H1 (cell line): ENCODE data around the gene MATR3. TPM values are rescaled to one million over a fixed set of nuclear protein-coding genes. Genes with fewer than 3 reads are reported as not detected.

Experiments used
- CTCF ChIA-PET: fragments of 300-600 bp; sonication (Branson Sonifier 250); formaldehyde crosslinking; loops from one replicate; lab custom pipeline; 2021; ENCODE audit not compliant: partially characterized antibody; lab: Charles Lee
- POLR2A ChIA-PET: fragments of 300-600 bp; sonication (Branson Sonifier 250); formaldehyde crosslinking; loops from one replicate; lab custom pipeline; 2021; ENCODE audit warnings: inconsistent platforms; ENCODE audit not compliant: partially characterized antibody; lab: Charles Lee
- DNase-seq, 2 experiments: peaks; one replicate each; pipeline versions ENCODE4 v3.0.0 to v3.0.0-alpha.2; 2010 to 2022; ENCODE audit warnings: low spot score in 2 of 2, low read depth in 1 of 2, mixed read lengths in 1 of 2
- FAIRE-seq: peaks from 2 replicates; lab custom pipeline; 2011; peaks lifted over from hg19 to GRCh38; lab: Jason Lieb, UNC
- H2AFZ ChIP-seq: 2 replicates; pipeline ENCODE4 v1.8.1; 2012; ENCODE audit warnings: low read length, inconsistent platforms
- H2AK5ac ChIP-seq: 2 replicates; pipeline ENCODE4 v1.6.1; 2013; ENCODE audit warnings: low read depth, low read length
- H2BK120ac ChIP-seq: replicated peaks from 2 replicates; pipeline ENCODE3; 2013; ENCODE audit warnings: low read depth, low read length, inconsistent platforms
- H2BK12ac ChIP-seq: 2 replicates; pipeline ENCODE4 v1.6.1; 2013; ENCODE audit warnings: low read depth, low read length
- H2BK15ac ChIP-seq: 2 replicates; pipeline ENCODE4 v1.6.1; 2013; ENCODE audit warnings: low read length
- H2BK20ac ChIP-seq: 2 replicates; pipeline ENCODE4 v1.6.1; 2013; ENCODE audit warnings: low read length
- H2BK5ac ChIP-seq: 2 replicates; pipeline ENCODE4 v1.6.1; 2013; ENCODE audit warnings: low read depth, low read length
- H3K14ac ChIP-seq: 2 replicates; pipeline ENCODE4 v1.6.1; 2013; ENCODE audit warnings: inconsistent platforms; ENCODE audit not compliant: insufficient read length
- H3K18ac ChIP-seq: 2 replicates; pipeline ENCODE4 v1.6.1; 2013; ENCODE audit warnings: low read length; ENCODE audit errors: extremely low read depth
- H3K23ac ChIP-seq: 2 replicates; pipeline ENCODE4 v1.6.1; 2013; ENCODE audit warnings: inconsistent platforms; ENCODE audit not compliant: insufficient read length
- H3K23me2 ChIP-seq: 2 replicates; pipeline ENCODE4 v1.6.1; 2013; ENCODE audit warnings: low read depth, low read length
- H3K27ac ChIP-seq: 2 replicates; pipeline ENCODE4 v1.6.1; 2011; ENCODE audit warnings: low read depth, low read length, inconsistent platforms
- H3K27me3 ChIP-seq, 4 experiments: replicated peaks in 1 of 4; 1 replicate in 1 of 4; 2 replicates in 3 of 4; pipeline versions ENCODE4 v1.6.1 to v1.8.1; 2011 to 2013; ENCODE audit warnings: low read length in 3 of 4, mild to moderate bottlenecking in 3 of 4, inconsistent platforms in 2 of 4, mixed read lengths in 2 of 4, moderate library complexity in 1 of 4; ENCODE audit not compliant: control insufficient read depth in 3 of 4, insufficient read depth in 3 of 4; ENCODE audit errors: extremely low read depth in 1 of 4
- H3K36me3 ChIP-seq, 4 experiments: 2 replicates each; pipeline versions ENCODE4 v1.6.1 to v1.8.1; 2011 to 2013; ENCODE audit warnings: mild to moderate bottlenecking in 4 of 4, low read length in 3 of 4, moderate library complexity in 2 of 4, control low read depth in 1 of 4, inconsistent platforms in 1 of 4; ENCODE audit not compliant: insufficient read depth in 4 of 4, control insufficient read depth in 2 of 4
- H3K4ac ChIP-seq: replicated peaks from 2 replicates; pipeline ENCODE3; 2013; ENCODE audit warnings: low read length, low read depth, mixed read lengths, inconsistent platforms; ENCODE audit not compliant: insufficient read length
- H3K4me1 ChIP-seq, 4 experiments: replicated peaks in 1 of 4; 1 replicate in 1 of 4; 2 replicates in 3 of 4; pipeline versions ENCODE4 v1.6.1 to v1.8.1; 2011 to 2013; ENCODE audit warnings: low read length in 3 of 4, inconsistent platforms in 2 of 4, mixed read lengths in 1 of 4; ENCODE audit not compliant: insufficient read depth in 4 of 4, control insufficient read depth in 3 of 4
- H3K4me2 ChIP-seq, 2 experiments: 2 replicates each; pipeline versions ENCODE4 v1.6.1 to v1.8.1; 2011 to 2013; ENCODE audit warnings: low read depth in 2 of 2, low read length in 2 of 2, control low read depth in 1 of 2, inconsistent platforms in 1 of 2, mild to moderate bottlenecking in 1 of 2; ENCODE audit not compliant: insufficient read depth in 1 of 2
- H3K4me3 ChIP-seq, 4 experiments: fragments of 200-600, 300-600 bp in 1 of 4; sonication (generic), shearing (Covaris generic), sonication (Bioruptor Twin) in 1 of 4; 2 replicates each; pipeline versions ENCODE4 v1.5.1 to v1.8.1; 2011 to 2016; ENCODE audit warnings: low read length in 4 of 4, low read depth in 3 of 4, control low read depth in 2 of 4, inconsistent platforms in 2 of 4, mild to moderate bottlenecking in 2 of 4, mixed read lengths in 1 of 4, moderate library complexity in 1 of 4; ENCODE audit not compliant: insufficient read depth in 2 of 4; ENCODE audit errors: extremely low read depth in 1 of 4
- H3K56ac ChIP-seq: replicated peaks from 2 replicates; pipeline ENCODE3; 2013; ENCODE audit warnings: low read depth, mild to moderate bottlenecking, mixed read lengths, low read length, inconsistent platforms; ENCODE audit not compliant: insufficient read length
- H3K79me1 ChIP-seq: 2 replicates; pipeline ENCODE4 v1.6.1; 2013; ENCODE audit warnings: low read depth, low read length, control low read depth
- H3K79me2 ChIP-seq, 2 experiments: 2 replicates each; pipeline versions ENCODE4 v1.6.1 to v1.8.1; 2012 to 2013; ENCODE audit warnings: low read length in 2 of 2, mild to moderate bottlenecking in 2 of 2, inconsistent platforms in 1 of 2; ENCODE audit not compliant: insufficient read depth in 2 of 2, control insufficient read depth in 1 of 2
- H3K9ac ChIP-seq, 4 experiments: replicated peaks in 1 of 4; 1 replicate in 1 of 4; 2 replicates in 3 of 4; pipeline versions ENCODE4 v1.6.1 to v1.8.1; 2011 to 2013; ENCODE audit warnings: low read depth in 3 of 4, low read length in 3 of 4, control low read depth in 2 of 4, mild to moderate bottlenecking in 2 of 4, moderate library complexity in 2 of 4, inconsistent platforms in 1 of 4; ENCODE audit errors: extremely low read depth in 1 of 4
- H3K9me3 ChIP-seq, 2 experiments: 2 replicates each; pipeline versions ENCODE4 v1.6.1 to v1.8.1; 2012 to 2013; ENCODE audit warnings: mild to moderate bottlenecking in 2 of 2, moderate library complexity in 2 of 2, control low read depth in 1 of 2, inconsistent platforms in 1 of 2, low read depth in 1 of 2, low read length in 1 of 2, mixed read lengths in 1 of 2; ENCODE audit not compliant: insufficient read depth in 2 of 2
- H4K20me1 ChIP-seq, 2 experiments: replicated peaks in 1 of 2; 2 replicates each; pipeline versions ENCODE3 to v1.8.1; 2011 to 2013; ENCODE audit warnings: inconsistent platforms in 2 of 2, low read length in 2 of 2, mild to moderate bottlenecking in 1 of 2; ENCODE audit not compliant: insufficient read depth in 2 of 2, control insufficient read depth in 1 of 2
- H4K5ac ChIP-seq: 2 replicates; pipeline ENCODE4 v1.6.1; 2013; ENCODE audit warnings: low read length, low read depth, mixed read lengths, inconsistent platforms; ENCODE audit not compliant: insufficient read length
- H4K8ac ChIP-seq: 2 replicates; pipeline ENCODE4 v1.8.0; 2013; ENCODE audit warnings: mild to moderate bottlenecking, moderate library complexity, low read length, inconsistent platforms; ENCODE audit not compliant: insufficient read depth; ENCODE audit errors: extremely low read depth
- H4K91ac ChIP-seq: replicated peaks from 2 replicates; pipeline ENCODE3; 2013; ENCODE audit warnings: low read length, mixed read lengths, inconsistent platforms; ENCODE audit not compliant: insufficient read length
- CHD2 ChIP-seq: IDR thresholded peaks from 2 replicates; pipeline ENCODE4 v1.6.1; 2012; ENCODE audit warnings: low read length, improper control_type of control experiment
- CREB1 ChIP-seq: IDR thresholded peaks from 2 replicates; pipeline ENCODE4 v1.6.1; 2012; ENCODE audit warnings: inconsistent platforms
- FOSL1 ChIP-seq: IDR thresholded peaks from 2 replicates; pipeline ENCODE4 v1.6.1; 2011; ENCODE audit warnings: mild to moderate bottlenecking, low read depth, low read length, moderate library complexity; ENCODE audit not compliant: insufficient read depth
- GTF2F1 ChIP-seq: IDR thresholded peaks from 2 replicates; pipeline ENCODE4 v1.6.1; 2012; ENCODE audit warnings: low read depth, low read length, improper control_type of control experiment, borderline replicate concordance
- NANOG ChIP-seq: IDR thresholded peaks from 2 replicates; pipeline ENCODE4 v1.6.1; 2011; ENCODE audit warnings: low read length, low read depth, mild to moderate bottlenecking, inconsistent platforms; ENCODE audit not compliant: insufficient read depth, poor library complexity, severe bottlenecking
- POLR2AphosphoS5 ChIP-seq: IDR thresholded peaks from 2 replicates; pipeline ENCODE4 v1.6.1; 2011; ENCODE audit warnings: low read depth, low read length
- RBBP5 ChIP-seq: IDR thresholded peaks from 2 replicates; pipeline ENCODE4 v1.7.1; 2012; ENCODE audit warnings: low read depth, mild to moderate bottlenecking, inconsistent platforms, low read length, moderate library complexity, borderline replicate concordance
- SP1 ChIP-seq: IDR thresholded peaks from 2 replicates; pipeline ENCODE4 v1.6.1; 2011; ENCODE audit warnings: low read depth, low read length
- TBP ChIP-seq: IDR thresholded peaks from 2 replicates; pipeline ENCODE4 v1.6.1; 2011; ENCODE audit warnings: low read depth, low read length, improper control_type of control experiment
- ZNF274 ChIP-seq: IDR thresholded peaks from 2 replicates; pipeline ENCODE4 v1.7.0; 2012; ENCODE audit warnings: low read length, borderline replicate concordance; ENCODE audit errors: extremely low read depth
- polyA plus RNA-seq, 7 experiments: library from polyadenylated mRNA; depleted of rRNA in 3 of 7; stranded (reverse) in 5 of 7; unstranded in 2 of 7; fragments of >200 nt in 5 of 7; fragments of 200-250 nt in 2 of 7; gene quantifications; 1 replicate in 5 of 7; 2 replicates in 1 of 7; 4 replicates in 1 of 7; pipeline versions ENCODE4 v1.2.1 to v1.2.3, GENCODE V29; 2011 to 2013; ENCODE audit warnings: missing spikeins in 2 of 7, mixed read lengths in 2 of 7
- total RNA-seq: library from RNA; stranded (reverse); fragmentation: NEBNext Ultra II Directional; extraction: Animal tissue kit (Norgen Biotek cat#: 25700); gene quantifications from 2 replicates; pipeline ENCODE4 v1.2.1, GENCODE V29; 2021
- TF ChIP-seq, protein P1 (sequence below): IDR thresholded peaks from 2 replicates; pipeline ENCODE4 v1.6.1; 2011; ENCODE audit warnings: low read length, improper control_type of control experiment
- TF ChIP-seq, protein P2 (sequence below): IDR thresholded peaks from 2 replicates; pipeline ENCODE4 v1.6.1; 2012; ENCODE audit warnings: inconsistent platforms

MATR3 gene
- total and polyA plus RNA-seq, 2 of the 8 experiments (the other 6 are each of a cell fraction or from before 2014, with no cell fraction given) = 116 to 389 TPM

DNA sequence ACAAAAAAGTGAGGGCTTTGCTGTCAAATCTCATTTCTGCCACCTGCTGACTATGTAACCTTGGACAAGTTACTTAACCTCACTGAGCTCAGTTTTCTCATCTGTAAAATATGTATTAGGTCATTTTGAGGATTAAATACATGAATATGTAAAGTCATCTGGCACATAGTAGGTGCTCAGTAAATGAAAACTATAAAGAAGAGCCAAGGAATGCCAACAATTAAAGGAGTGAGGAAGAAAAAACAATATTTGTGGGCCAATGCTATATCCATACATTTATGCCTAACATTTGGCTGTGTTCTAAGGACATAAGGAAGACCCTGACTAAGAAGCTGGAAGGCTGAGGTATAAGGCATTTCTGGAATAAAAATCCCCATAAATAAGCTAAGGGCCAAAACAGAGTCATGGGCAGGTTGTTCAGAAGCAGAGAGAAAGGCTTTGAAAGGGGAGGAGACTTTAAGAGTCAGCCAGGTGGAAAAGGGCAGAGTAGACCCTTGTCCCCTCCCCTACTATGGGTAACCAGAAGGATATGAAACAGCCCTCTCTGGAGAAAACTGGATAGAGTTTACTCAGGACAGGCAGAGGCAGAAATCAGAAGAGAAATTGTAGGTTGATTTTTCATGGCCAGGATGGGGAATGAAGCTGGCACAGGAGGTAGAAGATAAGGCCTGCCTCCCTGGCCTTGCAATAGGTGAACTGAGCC is 47.8 kb upstream of the MATR3 start:
- peak overlapping the region; percentile 60; the same call in 1 of the 2 replicates for H3K18ac ChIP-seq
- no peak overlapping the region for H2BK120ac ChIP-seq
- no peak for DNase-seq
- no peak overlapping the region for H4K5ac ChIP-seq
- H2BK20ac ChIP-seq = no peak overlapping the region
- no peak overlapping the region for H3K14ac ChIP-seq
- H3K27ac ChIP-seq = no peak overlapping the region
- H3K56ac ChIP-seq = no peak overlapping the region
- H3K23ac ChIP-seq = no peak overlapping the region
- H3K9me3 ChIP-seq = no peaks in the 10 kb centered on the region
- no peaks in the 10 kb centered on the region for H4K20me1 ChIP-seq
- H4K8ac ChIP-seq = no peak overlapping the region
- no peaks in the 10 kb centered on the region for H3K23me2 ChIP-seq
- H3K4me2 ChIP-seq = no peak overlapping the region
- no peaks in the 10 kb centered on the region for H3K36me3 ChIP-seq
- peaks cover 0 to 3% (median 0%) of the 10 kb centered on the region in 4 experiments; a peak in 2 of 7 replicates for H3K4me1 ChIP-seq
- no peak overlapping the region for H4K91ac ChIP-seq
- no peaks in the 10 kb centered on the region for H3K79me2 ChIP-seq
- H2AFZ ChIP-seq = peak overlapping the region; percentile 51
- H3K79me1 ChIP-seq = no peaks in the 10 kb centered on the region
- H3K4me3 ChIP-seq = no peak overlapping the region
- CTCF ChIA-PET = interaction anchor here (0.8 to 2.3 kb wide), 11 partner anchors 11 to 635 kb away, joined by 3 to 13 read pairs (median 3); no protein-coding TSS in a partner anchor
- no peak overlapping the region for H2AK5ac ChIP-seq
- H3K9ac ChIP-seq = no peak overlapping the region
- POLR2A ChIA-PET = interaction anchor here (0.6 to 0.9 kb wide), 3 partner anchors 32 to 123 kb away, joined by 3 to 5 read pairs (median 3); no protein-coding TSS in a partner anchor
- H2BK15ac ChIP-seq = no peak overlapping the region
- no peak overlapping the region; the same call in 1 of the 2 replicates for H2BK12ac ChIP-seq
- no peaks in the 10 kb centered on the region for H3K27me3 ChIP-seq
- no peak for FAIRE-seq
- H2BK5ac ChIP-seq = no peak overlapping the region
- H3K4ac ChIP-seq = no peak overlapping the region
- TF ChIP-seq POLR2AphosphoS5 (no peak), TBP (no peak), RBBP5 (no peak), GTF2F1 (no peak), CHD2 (no peak), CREB1 (no peak), SP1 (no peak), ZNF274 (no peak), FOSL1 (no peak), NANOG (no peak)
- TF ChIP-seq, protein P1, sequence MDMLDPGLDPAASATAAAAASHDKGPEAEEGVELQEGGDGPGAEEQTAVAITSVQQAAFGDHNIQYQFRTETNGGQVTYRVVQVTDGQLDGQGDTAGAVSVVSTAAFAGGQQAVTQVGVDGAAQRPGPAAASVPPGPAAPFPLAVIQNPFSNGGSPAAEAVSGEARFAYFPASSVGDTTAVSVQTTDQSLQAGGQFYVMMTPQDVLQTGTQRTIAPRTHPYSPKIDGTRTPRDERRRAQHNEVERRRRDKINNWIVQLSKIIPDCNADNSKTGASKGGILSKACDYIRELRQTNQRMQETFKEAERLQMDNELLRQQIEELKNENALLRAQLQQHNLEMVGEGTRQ = no peak
- TF ChIP-seq, protein P2, sequence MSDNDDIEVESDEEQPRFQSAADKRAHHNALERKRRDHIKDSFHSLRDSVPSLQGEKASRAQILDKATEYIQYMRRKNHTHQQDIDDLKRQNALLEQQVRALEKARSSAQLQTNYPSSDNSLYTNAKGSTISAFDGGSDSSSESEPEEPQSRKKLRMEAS = no peak
